Neural cell (in vitro differentiated cells): ENCODE results near the gene ATP8B2. TPM values are rescaled to one million over a fixed set of nuclear protein-coding genes. Genes with fewer than 3 reads are reported as not detected.

Experiments used
- H2AFZ ChIP-seq: fragments of 200-600, 300-800 bp; sonication (generic), shearing (Covaris generic); 2 replicates; pipeline ENCODE4 v1.6.0; 2014; ENCODE audit warnings: low read depth, mild to moderate bottlenecking, antibody characterized with exemption, low read length, moderate library complexity
- H3F3A ChIP-seq: fragments of 200-600 bp; shearing (Covaris generic); 2 replicates; pipeline ENCODE4 v1.6.1; 2016; ENCODE audit warnings: mild to moderate bottlenecking, moderate library complexity, mixed read lengths, antibody characterized with exemption, low read length; ENCODE audit not compliant: insufficient read depth, poor library complexity, severe bottlenecking
- H3K27ac ChIP-seq: fragments of 200-600, 300-800 bp; sonication (generic), shearing (Covaris generic); 2 replicates; pipeline ENCODE4 v1.5.1; 2014; ENCODE audit warnings: mild to moderate bottlenecking, low read length, moderate library complexity
- H3K27me3 ChIP-seq: fragments of 300-800, 200-600 bp; sonication (generic), shearing (Covaris generic); 2 replicates; pipeline ENCODE4 v1.6.0; 2014; ENCODE audit warnings: mild to moderate bottlenecking, low read depth, low read length, moderate library complexity; ENCODE audit not compliant: insufficient read depth
- H3K36me3 ChIP-seq: fragments of 300-800, 200-600 bp; sonication (generic), shearing (Covaris generic); 2 replicates; pipeline ENCODE4 v1.5.1; 2014; ENCODE audit warnings: mild to moderate bottlenecking, antibody characterized with exemption, low read length, moderate library complexity; ENCODE audit not compliant: insufficient read depth
- H3K4me2 ChIP-seq: fragments of 300-800, 200-600 bp; sonication (generic), shearing (Covaris generic); 2 replicates; pipeline ENCODE4 v1.6.0; 2014; ENCODE audit warnings: mild to moderate bottlenecking, low read length
- H3K4me3 ChIP-seq: fragments of 300-800, 200-600 bp; sonication (generic), shearing (Covaris generic); 2 replicates; pipeline ENCODE4 v1.5.1; 2014; ENCODE audit warnings: mild to moderate bottlenecking, low read length, moderate library complexity
- H3K79me2 ChIP-seq: fragments of 200-600 bp; shearing (Covaris generic); replicated peaks from 2 replicates; pipeline ENCODE4 v1.6.0; 2014; ENCODE audit warnings: mild to moderate bottlenecking, low read length, moderate library complexity; ENCODE audit not compliant: insufficient read depth
- H3K9ac ChIP-seq: fragments of 300-800, 200-600 bp; sonication (generic), shearing (Covaris generic); 2 replicates; pipeline ENCODE4 v1.6.1; 2016; ENCODE audit warnings: mild to moderate bottlenecking, low read length, mixed read lengths
- H3K9me2 ChIP-seq: fragments of 200-600 bp; shearing (Covaris generic); 2 replicates; pipeline ENCODE4 v1.6.1; 2016; ENCODE audit warnings: mild to moderate bottlenecking, low read length, mixed read lengths; ENCODE audit not compliant: insufficient read depth
- H3K9me3 ChIP-seq: fragments of 200-600, 300-800 bp; sonication (generic), shearing (Covaris generic); 2 replicates; pipeline ENCODE4 v1.6.1; 2016; ENCODE audit warnings: mild to moderate bottlenecking, mixed run types, low read length, moderate library complexity, mixed read lengths
- H4K20me1 ChIP-seq: fragments of 200-600 bp; shearing (Covaris generic); 2 replicates; pipeline ENCODE4 v1.6.1; 2016; ENCODE audit warnings: mild to moderate bottlenecking, mixed run types; ENCODE audit not compliant: insufficient read depth
- CTCF ChIP-seq: fragments of 450-650 bp; IDR thresholded peaks from 2 replicates; pipeline ENCODE4 v1.5.1; 2014; ENCODE audit warnings: antibody characterized with exemption, mild to moderate bottlenecking, moderate library complexity; ENCODE audit not compliant: poor library complexity, severe bottlenecking
- EP300 ChIP-seq: fragments of 450-650 bp; conservative IDR thresholded peaks from 2 replicates; pipeline ENCODE4 v1.6.1; 2014; ENCODE audit warnings: antibody characterized with exemption, mild to moderate bottlenecking, moderate library complexity; ENCODE audit not compliant: poor library complexity, severe bottlenecking
- EZH2 ChIP-seq: fragments of 200-600, 300-800 bp; shearing (Covaris generic), sonication (generic); IDR thresholded peaks from 2 replicates; pipeline ENCODE4 v1.6.1; 2014; ENCODE audit warnings: antibody characterized with exemption, low read length, borderline replicate concordance, mild to moderate bottlenecking; ENCODE audit not compliant: insufficient read depth, poor library complexity, severe bottlenecking
- MXI1 ChIP-seq: fragments of 450-650 bp; conservative IDR thresholded peaks from 2 replicates; pipeline ENCODE4 v1.6.1; 2014; ENCODE audit warnings: antibody characterized with exemption, mild to moderate bottlenecking; ENCODE audit not compliant: poor library complexity, severe bottlenecking
- POLR2AphosphoS5 ChIP-seq: IDR thresholded peaks from 2 replicates; pipeline ENCODE4 v1.6.1; 2012
- RAD21 ChIP-seq: fragments of 450-650 bp; conservative IDR thresholded peaks from 2 replicates; pipeline ENCODE4 v1.6.1; 2014; ENCODE audit warnings: antibody characterized with exemption, mild to moderate bottlenecking, moderate library complexity
- REST ChIP-seq: IDR thresholded peaks from 2 replicates; pipeline ENCODE4 v1.6.1; 2012; ENCODE audit warnings: borderline replicate concordance
- SMC3 ChIP-seq: fragments of 450-650 bp; conservative IDR thresholded peaks from 2 replicates; pipeline ENCODE4 v1.6.1; 2014; ENCODE audit warnings: antibody characterized with exemption, mild to moderate bottlenecking, moderate library complexity; ENCODE audit not compliant: poor library complexity
- TAF1 ChIP-seq: IDR thresholded peaks from 2 replicates; pipeline ENCODE4 v1.6.1; 2012; ENCODE audit warnings: low read depth
- polyA plus RNA-seq: library from polyadenylated mRNA; depleted of rRNA; stranded (reverse); fragments of >200 nt; gene quantifications from 2 replicates; pipeline ENCODE4 v1.2.3, GENCODE V29; 2014

ATP8B2 gene
- polyA plus RNA-seq, 1 donor from 2014 or later = 71.3 TPM

- H3K27ac ChIP-seq = no peak overlapping the region
- no peaks in the 10 kb centered on the region for H3K9me2 ChIP-seq
- H3K79me2 ChIP-seq = no peaks in the 10 kb centered on the region
- H3K9ac ChIP-seq = no peak overlapping the region
- H3K9me3 ChIP-seq = no peaks in the 10 kb centered on the region
- no peak overlapping the region for H3K4me3 ChIP-seq
- no peak overlapping the region for H2AFZ ChIP-seq
- H3F3A ChIP-seq = no peaks in the 10 kb centered on the region
- H3K36me3 ChIP-seq = no peaks in the 10 kb centered on the region
- no peaks in the 10 kb centered on the region for H4K20me1 ChIP-seq
- no peak overlapping the region for H3K4me2 ChIP-seq
- no peaks in the 10 kb centered on the region for H3K27me3 ChIP-seq
- TF ChIP-seq MXI1 (no peak), TAF1 (no peak), SMC3 (no peak), EP300 (no peak), EZH2 (no peak), RAD21 (no peak), CTCF (no peak), POLR2AphosphoS5 (no peak), REST (no peak)
Measured at GRCh38 chr1:154290921-154291320, 34.4 kb upstream of the ATP8B2 start.

GRCh38 chr1:154295408-154296235, 29.7 kb upstream of the ATP8B2 start:
- Histone ChIP-seq H3K36me3 (no peaks in the 10 kb centered on the region), H3K9me3 (peaks cover 3% of the 10 kb centered on the region), H2AFZ (no peak overlapping the region), H3K9me2 (no peaks in the 10 kb centered on the region), H3F3A (no peaks in the 10 kb centered on the region), H4K20me1 (no peaks in the 10 kb centered on the region), H3K27me3 (no peaks in the 10 kb centered on the region), H3K4me3 (no peak overlapping the region), H3K9ac (no peak overlapping the region), H3K79me2 (no peaks in the 10 kb centered on the region), H3K27ac (no peak overlapping the region), H3K4me2 (no peak overlapping the region)
- no peak for TF ChIP-seq RAD21
- no peak for TF ChIP-seq CTCF
- no peak for TF ChIP-seq TAF1
- no peak for TF ChIP-seq REST
- no peak for TF ChIP-seq EZH2
- no peak for TF ChIP-seq EP300
- no peak for TF ChIP-seq MXI1
- no peak for TF ChIP-seq POLR2AphosphoS5
